ENCODE data around the gene CFAP61.

DNA sequence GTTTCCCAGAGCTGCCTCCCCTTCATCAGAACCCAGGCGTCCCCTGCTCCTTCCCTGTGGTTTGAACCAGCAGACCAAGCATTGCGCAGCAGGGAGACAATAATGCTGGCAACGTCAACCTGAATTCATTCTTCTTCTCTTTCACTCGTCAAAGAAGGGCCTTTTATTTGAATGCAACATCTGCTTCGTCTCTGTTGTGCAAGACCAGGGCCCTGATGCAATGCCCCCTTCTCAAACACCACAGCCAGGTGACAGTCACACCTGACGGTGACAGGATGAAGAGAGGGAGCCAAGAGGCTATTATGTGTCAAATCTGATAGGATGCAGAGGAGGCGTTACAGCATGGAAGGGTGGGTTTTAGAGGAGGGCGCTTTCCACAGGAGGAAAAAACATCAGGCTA lies 323.5 kb downstream of the CFAP61 start:
- TF ChIP-seq, protein P1, sequence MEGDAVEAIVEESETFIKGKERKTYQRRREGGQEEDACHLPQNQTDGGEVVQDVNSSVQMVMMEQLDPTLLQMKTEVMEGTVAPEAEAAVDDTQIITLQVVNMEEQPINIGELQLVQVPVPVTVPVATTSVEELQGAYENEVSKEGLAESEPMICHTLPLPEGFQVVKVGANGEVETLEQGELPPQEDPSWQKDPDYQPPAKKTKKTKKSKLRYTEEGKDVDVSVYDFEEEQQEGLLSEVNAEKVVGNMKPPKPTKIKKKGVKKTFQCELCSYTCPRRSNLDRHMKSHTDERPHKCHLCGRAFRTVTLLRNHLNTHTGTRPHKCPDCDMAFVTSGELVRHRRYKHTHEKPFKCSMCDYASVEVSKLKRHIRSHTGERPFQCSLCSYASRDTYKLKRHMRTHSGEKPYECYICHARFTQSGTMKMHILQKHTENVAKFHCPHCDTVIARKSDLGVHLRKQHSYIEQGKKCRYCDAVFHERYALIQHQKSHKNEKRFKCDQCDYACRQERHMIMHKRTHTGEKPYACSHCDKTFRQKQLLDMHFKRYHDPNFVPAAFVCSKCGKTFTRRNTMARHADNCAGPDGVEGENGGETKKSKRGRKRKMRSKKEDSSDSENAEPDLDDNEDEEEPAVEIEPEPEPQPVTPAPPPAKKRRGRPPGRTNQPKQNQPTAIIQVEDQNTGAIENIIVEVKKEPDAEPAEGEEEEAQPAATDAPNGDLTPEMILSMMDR (IDR thresholded peaks at IDR 0.05), result no peak
- TF ChIP-seq, protein P2, sequence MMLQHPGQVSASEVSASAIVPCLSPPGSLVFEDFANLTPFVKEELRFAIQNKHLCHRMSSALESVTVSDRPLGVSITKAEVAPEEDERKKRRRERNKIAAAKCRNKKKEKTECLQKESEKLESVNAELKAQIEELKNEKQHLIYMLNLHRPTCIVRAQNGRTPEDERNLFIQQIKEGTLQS (CRISPR knock-in tag; conservative IDR thresholded peaks at IDR 0.05), result no peak
- TF ChIP-seq FOXP1 (CRISPR knock-in tag; IDR thresholded peaks at IDR 0.05; ENCODE audit: borderline replicate concordance), result no peak
- TF ChIP-seq NR1H2 (CRISPR knock-in tag; IDR thresholded peaks at IDR 0.05), result no peak
- TF ChIP-seq TEAD4 (CRISPR knock-in tag; IDR thresholded peaks at IDR 0.05), result no peak
- TF ChIP-seq, protein P3, sequence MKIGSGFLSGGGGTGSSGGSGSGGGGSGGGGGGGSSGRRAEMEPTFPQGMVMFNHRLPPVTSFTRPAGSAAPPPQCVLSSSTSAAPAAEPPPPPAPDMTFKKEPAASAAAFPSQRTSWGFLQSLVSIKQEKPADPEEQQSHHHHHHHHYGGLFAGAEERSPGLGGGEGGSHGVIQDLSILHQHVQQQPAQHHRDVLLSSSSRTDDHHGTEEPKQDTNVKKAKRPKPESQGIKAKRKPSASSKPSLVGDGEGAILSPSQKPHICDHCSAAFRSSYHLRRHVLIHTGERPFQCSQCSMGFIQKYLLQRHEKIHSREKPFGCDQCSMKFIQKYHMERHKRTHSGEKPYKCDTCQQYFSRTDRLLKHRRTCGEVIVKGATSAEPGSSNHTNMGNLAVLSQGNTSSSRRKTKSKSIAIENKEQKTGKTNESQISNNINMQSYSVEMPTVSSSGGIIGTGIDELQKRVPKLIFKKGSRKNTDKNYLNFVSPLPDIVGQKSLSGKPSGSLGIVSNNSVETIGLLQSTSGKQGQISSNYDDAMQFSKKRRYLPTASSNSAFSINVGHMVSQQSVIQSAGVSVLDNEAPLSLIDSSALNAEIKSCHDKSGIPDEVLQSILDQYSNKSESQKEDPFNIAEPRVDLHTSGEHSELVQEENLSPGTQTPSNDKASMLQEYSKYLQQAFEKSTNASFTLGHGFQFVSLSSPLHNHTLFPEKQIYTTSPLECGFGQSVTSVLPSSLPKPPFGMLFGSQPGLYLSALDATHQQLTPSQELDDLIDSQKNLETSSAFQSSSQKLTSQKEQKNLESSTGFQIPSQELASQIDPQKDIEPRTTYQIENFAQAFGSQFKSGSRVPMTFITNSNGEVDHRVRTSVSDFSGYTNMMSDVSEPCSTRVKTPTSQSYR (CRISPR knock-in tag; IDR thresholded peaks at IDR 0.05), result no peak
- TF ChIP-seq NFE2L1 (CRISPR knock-in tag; IDR thresholded peaks at IDR 0.05), result no peak
- TF ChIP-seq, protein P4, sequence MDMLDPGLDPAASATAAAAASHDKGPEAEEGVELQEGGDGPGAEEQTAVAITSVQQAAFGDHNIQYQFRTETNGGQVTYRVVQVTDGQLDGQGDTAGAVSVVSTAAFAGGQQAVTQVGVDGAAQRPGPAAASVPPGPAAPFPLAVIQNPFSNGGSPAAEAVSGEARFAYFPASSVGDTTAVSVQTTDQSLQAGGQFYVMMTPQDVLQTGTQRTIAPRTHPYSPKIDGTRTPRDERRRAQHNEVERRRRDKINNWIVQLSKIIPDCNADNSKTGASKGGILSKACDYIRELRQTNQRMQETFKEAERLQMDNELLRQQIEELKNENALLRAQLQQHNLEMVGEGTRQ (CRISPR knock-in tag; IDR thresholded peaks at IDR 0.05), result no peak
- no peak for TF ChIP-seq ATF1 (CRISPR knock-in tag; IDR thresholded peaks at IDR 0.05)
- TF ChIP-seq, protein P5, sequence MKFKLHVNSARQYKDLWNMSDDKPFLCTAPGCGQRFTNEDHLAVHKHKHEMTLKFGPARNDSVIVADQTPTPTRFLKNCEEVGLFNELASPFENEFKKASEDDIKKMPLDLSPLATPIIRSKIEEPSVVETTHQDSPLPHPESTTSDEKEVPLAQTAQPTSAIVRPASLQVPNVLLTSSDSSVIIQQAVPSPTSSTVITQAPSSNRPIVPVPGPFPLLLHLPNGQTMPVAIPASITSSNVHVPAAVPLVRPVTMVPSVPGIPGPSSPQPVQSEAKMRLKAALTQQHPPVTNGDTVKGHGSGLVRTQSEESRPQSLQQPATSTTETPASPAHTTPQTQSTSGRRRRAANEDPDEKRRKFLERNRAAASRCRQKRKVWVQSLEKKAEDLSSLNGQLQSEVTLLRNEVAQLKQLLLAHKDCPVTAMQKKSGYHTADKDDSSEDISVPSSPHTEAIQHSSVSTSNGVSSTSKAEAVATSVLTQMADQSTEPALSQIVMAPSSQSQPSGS (CRISPR knock-in tag; IDR thresholded peaks at IDR 0.05; ENCODE audit: borderline replicate concordance, low read depth), result no peak
- TF ChIP-seq, protein P6, sequence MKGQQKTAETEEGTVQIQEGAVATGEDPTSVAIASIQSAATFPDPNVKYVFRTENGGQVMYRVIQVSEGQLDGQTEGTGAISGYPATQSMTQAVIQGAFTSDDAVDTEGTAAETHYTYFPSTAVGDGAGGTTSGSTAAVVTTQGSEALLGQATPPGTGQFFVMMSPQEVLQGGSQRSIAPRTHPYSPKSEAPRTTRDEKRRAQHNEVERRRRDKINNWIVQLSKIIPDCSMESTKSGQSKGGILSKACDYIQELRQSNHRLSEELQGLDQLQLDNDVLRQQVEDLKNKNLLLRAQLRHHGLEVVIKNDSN (CRISPR knock-in tag; IDR thresholded peaks at IDR 0.05), result no peak
- no peak for TF ChIP-seq NR3C1 (CRISPR knock-in tag; conservative IDR thresholded peaks at IDR 0.05; ENCODE audit: low read depth)
- TF ChIP-seq, protein P7, sequence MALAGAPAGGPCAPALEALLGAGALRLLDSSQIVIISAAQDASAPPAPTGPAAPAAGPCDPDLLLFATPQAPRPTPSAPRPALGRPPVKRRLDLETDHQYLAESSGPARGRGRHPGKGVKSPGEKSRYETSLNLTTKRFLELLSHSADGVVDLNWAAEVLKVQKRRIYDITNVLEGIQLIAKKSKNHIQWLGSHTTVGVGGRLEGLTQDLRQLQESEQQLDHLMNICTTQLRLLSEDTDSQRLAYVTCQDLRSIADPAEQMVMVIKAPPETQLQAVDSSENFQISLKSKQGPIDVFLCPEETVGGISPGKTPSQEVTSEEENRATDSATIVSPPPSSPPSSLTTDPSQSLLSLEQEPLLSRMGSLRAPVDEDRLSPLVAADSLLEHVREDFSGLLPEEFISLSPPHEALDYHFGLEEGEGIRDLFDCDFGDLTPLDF (CRISPR knock-in tag; IDR thresholded peaks at IDR 0.05), result no peak
